GM10248 (cell line): ENCODE data around the gene YBX3.

Experiments
- CTCF ChIA-PET: fragments of 300-600 bp; sonication (Branson Sonifier 250); formaldehyde crosslinking; extraction: SDS; loops from one replicate; lab custom pipeline; 2021; ENCODE audit warnings: antibody characterized with exemption; lab: Yijun Ruan, JAX
- POLR2A ChIA-PET: fragments of 350-650 bp; sonication (Branson Sonifier 250); formaldehyde crosslinking; extraction: SDS; loops from one replicate; lab custom pipeline; 2020; ENCODE audit warnings: antibody characterized with exemption; lab: Yijun Ruan, JAX
- DNase-seq: peaks from one replicate; pipeline ENCODE4 v3.0.0; 2012; ENCODE audit errors: extremely low spot score
- TF ChIP-seq, protein P1 (sequence below): IDR thresholded peaks from 2 replicates; pipeline ENCODE4 v1.5.1; 2012; ENCODE audit warnings: mild to moderate bottlenecking, low read depth; ENCODE audit errors: extremely low read depth, missing control alignments, control extremely low read depth

Gene YBX3

DNA sequence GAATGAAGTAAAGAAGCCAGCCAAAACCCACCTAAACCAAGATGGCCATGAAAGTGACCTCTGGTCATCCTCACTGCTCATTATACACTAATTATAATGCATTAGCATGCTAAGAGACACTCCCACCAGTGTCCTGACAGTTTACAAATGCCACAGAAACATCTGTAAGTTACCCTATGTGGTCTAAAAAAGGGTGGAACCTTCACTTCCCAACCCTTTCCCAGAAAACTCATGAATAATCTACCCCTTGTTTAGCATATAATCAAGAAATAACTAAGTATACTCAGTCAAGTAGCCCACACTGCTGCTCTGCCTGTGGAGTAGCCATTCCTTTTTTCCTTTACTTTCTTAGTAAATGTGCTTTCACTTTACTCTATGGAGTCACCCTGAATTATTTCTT is 69.1 kb downstream of the YBX3 start:
- DNase-seq: no peak
- ChIA-PET CTCF (no interaction called here), POLR2A (no interaction called here)
- TF ChIP-seq, protein P1, sequence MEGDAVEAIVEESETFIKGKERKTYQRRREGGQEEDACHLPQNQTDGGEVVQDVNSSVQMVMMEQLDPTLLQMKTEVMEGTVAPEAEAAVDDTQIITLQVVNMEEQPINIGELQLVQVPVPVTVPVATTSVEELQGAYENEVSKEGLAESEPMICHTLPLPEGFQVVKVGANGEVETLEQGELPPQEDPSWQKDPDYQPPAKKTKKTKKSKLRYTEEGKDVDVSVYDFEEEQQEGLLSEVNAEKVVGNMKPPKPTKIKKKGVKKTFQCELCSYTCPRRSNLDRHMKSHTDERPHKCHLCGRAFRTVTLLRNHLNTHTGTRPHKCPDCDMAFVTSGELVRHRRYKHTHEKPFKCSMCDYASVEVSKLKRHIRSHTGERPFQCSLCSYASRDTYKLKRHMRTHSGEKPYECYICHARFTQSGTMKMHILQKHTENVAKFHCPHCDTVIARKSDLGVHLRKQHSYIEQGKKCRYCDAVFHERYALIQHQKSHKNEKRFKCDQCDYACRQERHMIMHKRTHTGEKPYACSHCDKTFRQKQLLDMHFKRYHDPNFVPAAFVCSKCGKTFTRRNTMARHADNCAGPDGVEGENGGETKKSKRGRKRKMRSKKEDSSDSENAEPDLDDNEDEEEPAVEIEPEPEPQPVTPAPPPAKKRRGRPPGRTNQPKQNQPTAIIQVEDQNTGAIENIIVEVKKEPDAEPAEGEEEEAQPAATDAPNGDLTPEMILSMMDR: no peak

DNA sequence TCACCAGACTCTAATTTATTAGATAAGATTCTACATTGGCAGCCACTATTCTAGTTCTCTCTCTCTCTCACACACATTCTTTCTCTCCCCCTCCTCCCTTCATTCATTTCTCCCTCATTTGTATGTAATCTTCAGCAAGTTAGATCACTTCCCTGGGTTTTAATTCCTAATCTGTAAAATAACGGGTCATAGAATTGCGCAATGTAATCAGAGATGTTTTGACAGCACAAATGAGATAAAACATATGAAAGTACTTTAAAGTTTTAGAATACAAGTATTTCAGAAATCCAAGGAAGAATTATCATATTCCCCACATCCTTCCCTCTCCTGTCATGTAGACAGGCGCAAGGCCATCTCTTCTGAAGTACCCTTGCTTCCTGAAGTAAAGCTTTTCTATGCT is 70.9 kb downstream of the YBX3 start:
- no peak for DNase-seq
- ChIA-PET POLR2A (no interaction called here), CTCF (interaction anchor here (1.4 kb wide), 1 partner anchor 18 kb away, joined by 3 read pairs; no protein-coding TSS in a partner anchor)
- TF ChIP-seq, protein P1: no peak
